Lung (tissue), 12 donors: ENCODE results near the gene TCF25. TPM values are rescaled to one million over a fixed set of nuclear protein-coding genes. Genes with fewer than 3 reads are reported as not detected.

ENCODE experiments used
- ATAC-seq: fragments of 200-7000 bp; cut with Tn5 transposase; one replicate; pipeline ENCODE4 v1.9.1; 2020; ENCODE audit warnings: moderate number of reproducible peaks; ENCODE audit not compliant: insufficient read depth, low FRiP score
- DNase-seq, 3 donors: peaks; one replicate each; pipeline ENCODE4 v3.0.0-alpha.2; 2013 to 2017
- H3K27ac ChIP-seq, 2 donors: one replicate each; pipeline ENCODE4 v1.5.1; 2013; ENCODE audit warnings: mild to moderate bottlenecking in 2 of 2, moderate library complexity in 2 of 2, control low read depth in 1 of 2, inconsistent platforms in 1 of 2, low read depth in 1 of 2, low read length in 1 of 2
- H3K27me3 ChIP-seq, 3 donors: one replicate each; pipeline ENCODE4 v1.5.1; 2013; ENCODE audit warnings: low read length in 2 of 3; ENCODE audit not compliant: control insufficient read depth in 3 of 3, insufficient read depth in 3 of 3
- H3K36me3 ChIP-seq, 4 donors: one replicate each; pipeline ENCODE4 v1.5.1; 2013; ENCODE audit warnings: low read length in 4 of 4, mild to moderate bottlenecking in 1 of 4, moderate library complexity in 1 of 4; ENCODE audit not compliant: control insufficient read depth in 4 of 4, insufficient read depth in 4 of 4
- H3K4me1 ChIP-seq, 5 donors: one replicate each; pipeline ENCODE4 v1.5.1; 2013; ENCODE audit warnings: low read length in 5 of 5, mild to moderate bottlenecking in 2 of 5, moderate library complexity in 1 of 5; ENCODE audit not compliant: control insufficient read depth in 5 of 5, insufficient read depth in 5 of 5
- H3K4me3 ChIP-seq: one replicate; pipeline ENCODE4 v1.5.1; 2013; ENCODE audit warnings: mild to moderate bottlenecking, control low read depth, moderate library complexity
- H3K9ac ChIP-seq, 2 donors: one replicate each; pipeline ENCODE4 v1.5.1; 2013; ENCODE audit warnings: low read length in 2 of 2, control low read depth in 1 of 2; ENCODE audit not compliant: insufficient read depth in 1 of 2
- H3K9me3 ChIP-seq, 4 donors: one replicate each; pipeline ENCODE4 v1.5.1; 2013; ENCODE audit warnings: low read length in 3 of 4, mild to moderate bottlenecking in 1 of 4, moderate library complexity in 1 of 4; ENCODE audit not compliant: control insufficient read depth in 4 of 4, insufficient read depth in 3 of 4
- WGBS, 2 donors: extraction: QIAGEN DNeasy Blood & Tissue Kit; methylation state at CpG; one replicate each; pipeline ENCODE4 v1.1.7; 2013; 5-methylcytosine and 5-hydroxymethylcytosine counted together
- polyA plus RNA-seq, 2 donors: library from polyadenylated mRNA; stranded (reverse); fragments of 200-250 nt; gene quantifications; one replicate each; pipeline ENCODE4 v1.2.1, GENCODE V29; 2013
- total RNA-seq, 2 donors: library from RNA; depleted of rRNA in 1 of 2; stranded (reverse); fragments of >200 nt in 1 of 2; gene quantifications; one replicate each; pipeline ENCODE4 v1.2.1, GENCODE V29; 2014 to 2021
- TF ChIP-seq, protein P1 (sequence below): IDR thresholded peaks from 2 replicates; pipeline ENCODE4 v1.5.1; 2012; ENCODE audit warnings: mild to moderate bottlenecking; ENCODE audit errors: control extremely low read depth, extremely low read depth
- donor health status: control.
- donor health status: control.
- donor health status: Bipolar disorder and iron deficiency.
- donor health status: healthy.
- donor health status: DM: yes; HTN: yes; CAD: no.

TCF25 gene
- total and polyA plus RNA-seq, 4 donors = 106 to 212 (median 129) TPM

DNA sequence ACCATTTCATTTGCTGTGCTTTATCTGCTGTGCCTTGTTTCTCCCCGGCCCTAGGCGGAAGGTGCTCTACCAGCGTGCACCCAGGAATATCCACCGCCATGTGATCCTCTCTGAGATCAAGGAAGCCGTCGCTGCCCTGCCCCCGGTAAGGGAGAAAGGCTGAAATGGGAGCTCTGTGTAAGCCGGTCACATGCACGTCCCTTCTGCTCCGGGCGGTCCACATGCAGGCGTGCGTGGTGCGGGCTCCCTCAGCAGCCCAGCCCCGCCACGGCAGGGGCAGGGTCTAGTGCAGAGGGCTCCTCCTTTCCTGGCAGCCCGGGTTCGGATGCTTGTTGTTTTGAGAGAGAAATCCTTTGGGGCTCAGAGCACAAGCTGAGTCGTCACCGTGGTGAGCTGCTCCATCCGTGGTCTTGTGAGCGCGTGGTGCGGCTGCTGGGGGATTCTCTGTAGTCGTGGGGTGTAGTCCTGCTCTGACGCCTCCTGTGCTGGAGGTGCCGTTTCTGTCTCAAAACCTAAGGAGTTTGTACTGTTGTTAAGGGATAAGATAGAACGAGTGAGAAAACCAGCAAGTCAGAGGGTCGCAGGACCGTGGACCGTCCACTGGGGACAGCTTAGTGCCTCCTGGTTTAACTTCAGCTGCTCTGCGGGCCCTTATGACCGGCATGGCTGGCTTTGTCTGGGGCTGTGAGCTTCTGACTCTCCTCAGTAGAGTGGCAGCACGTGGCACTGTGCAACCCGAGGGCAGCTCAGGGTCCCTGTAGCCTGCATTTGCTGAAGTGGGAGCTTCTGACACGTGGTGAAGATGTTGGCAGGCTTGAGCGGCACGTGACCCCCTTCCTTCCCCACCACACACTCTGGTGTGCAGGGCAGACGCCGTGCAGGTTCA is 33.0 kb downstream of the TCF25 start:
- TF ChIP-seq, protein P1, sequence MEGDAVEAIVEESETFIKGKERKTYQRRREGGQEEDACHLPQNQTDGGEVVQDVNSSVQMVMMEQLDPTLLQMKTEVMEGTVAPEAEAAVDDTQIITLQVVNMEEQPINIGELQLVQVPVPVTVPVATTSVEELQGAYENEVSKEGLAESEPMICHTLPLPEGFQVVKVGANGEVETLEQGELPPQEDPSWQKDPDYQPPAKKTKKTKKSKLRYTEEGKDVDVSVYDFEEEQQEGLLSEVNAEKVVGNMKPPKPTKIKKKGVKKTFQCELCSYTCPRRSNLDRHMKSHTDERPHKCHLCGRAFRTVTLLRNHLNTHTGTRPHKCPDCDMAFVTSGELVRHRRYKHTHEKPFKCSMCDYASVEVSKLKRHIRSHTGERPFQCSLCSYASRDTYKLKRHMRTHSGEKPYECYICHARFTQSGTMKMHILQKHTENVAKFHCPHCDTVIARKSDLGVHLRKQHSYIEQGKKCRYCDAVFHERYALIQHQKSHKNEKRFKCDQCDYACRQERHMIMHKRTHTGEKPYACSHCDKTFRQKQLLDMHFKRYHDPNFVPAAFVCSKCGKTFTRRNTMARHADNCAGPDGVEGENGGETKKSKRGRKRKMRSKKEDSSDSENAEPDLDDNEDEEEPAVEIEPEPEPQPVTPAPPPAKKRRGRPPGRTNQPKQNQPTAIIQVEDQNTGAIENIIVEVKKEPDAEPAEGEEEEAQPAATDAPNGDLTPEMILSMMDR = no peak
- Histone ChIP-seq H3K27ac (no peak overlapping the region), H3K9me3 (no peaks in the 10 kb centered on the region), H3K4me1 (no peaks in the 10 kb centered on the region), H3K27me3 (no peaks in the 10 kb centered on the region), H3K9ac (no peak overlapping the region), H3K4me3 (no peak overlapping the region), H3K36me3 (peaks cover 12 to 73% (median 27%) of the 10 kb centered on the region in 4 donors)
- ATAC-seq (no peak), DNase-seq (no peak)
- WGBS, 2 donors = 97% methylated on average over 40 of the region's 40 CpGs

DNA sequence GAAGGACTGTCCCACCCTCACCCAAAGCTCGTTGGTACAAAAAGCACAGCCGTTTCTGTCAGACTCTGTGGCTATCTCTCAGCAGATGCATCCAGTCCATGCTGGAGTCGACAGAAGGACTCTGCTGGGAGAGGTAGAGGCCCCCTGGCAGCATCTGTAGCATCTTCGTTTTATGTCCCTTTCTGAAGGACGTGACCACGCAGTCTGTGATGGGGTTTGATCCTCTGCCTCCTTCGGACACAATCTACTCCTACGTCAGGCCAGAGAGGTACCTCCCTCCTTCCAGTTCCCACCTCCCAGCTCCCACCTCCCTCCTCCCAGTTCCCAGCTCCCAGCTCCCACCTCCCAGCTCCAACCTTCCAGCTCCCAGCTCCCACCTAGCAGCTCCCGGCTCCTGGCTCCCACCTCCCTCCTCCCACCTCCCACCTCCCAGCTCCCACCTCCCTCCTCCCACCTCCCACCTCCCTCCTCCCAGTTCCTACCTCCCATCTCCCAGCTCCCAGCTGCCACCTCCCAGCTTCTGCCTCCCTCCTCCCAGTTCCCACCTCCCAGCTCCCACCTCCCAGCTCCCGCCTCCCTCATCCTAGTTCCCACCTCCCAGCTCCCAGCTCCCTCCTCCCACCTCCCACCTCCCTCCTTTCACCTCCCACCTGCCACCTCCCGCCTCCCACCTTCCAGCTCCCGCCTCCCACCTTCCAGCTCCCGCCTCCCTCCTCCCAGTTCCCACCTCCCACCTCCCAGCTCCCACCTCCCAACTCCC is 33.8 kb downstream of the TCF25 start:
- 97 to 98% methylated on average over 13 of the region's 13 CpGs for WGBS, 2 donors
- DNase-seq (no peak), ATAC-seq (no peak)
- H3K4me1 ChIP-seq = no peaks in the 10 kb centered on the region
- H3K9me3 ChIP-seq = no peaks in the 10 kb centered on the region
- H3K27me3 ChIP-seq = no peaks in the 10 kb centered on the region
- H3K4me3 ChIP-seq = no peak overlapping the region
- no peak overlapping the region for H3K9ac ChIP-seq
- TF ChIP-seq, protein P1 = no peak
- H3K36me3 ChIP-seq = peaks cover 12 to 78% (median 27%) of the 10 kb centered on the region in 4 donors
- no peak overlapping the region for H3K27ac ChIP-seq

DNA sequence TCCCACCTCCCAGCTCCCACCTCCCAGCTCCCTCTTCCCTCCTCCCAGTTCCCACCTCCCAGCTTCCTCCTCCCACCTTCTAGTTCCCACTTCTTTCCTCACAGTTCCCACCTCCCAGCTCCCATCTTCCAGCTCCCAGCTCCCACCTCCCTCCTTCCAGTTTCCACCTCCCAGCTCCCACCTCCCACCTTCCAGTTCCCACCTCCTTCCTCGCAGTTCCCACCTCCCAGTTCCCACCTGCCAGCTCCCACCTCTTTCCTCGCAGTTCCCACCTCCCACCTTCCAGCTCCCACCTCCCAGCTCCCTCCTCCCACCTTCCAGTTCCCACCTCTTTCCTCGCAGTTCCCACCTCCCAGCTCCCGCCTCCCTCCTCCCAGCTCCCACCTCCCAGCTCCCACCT is 34.8 kb downstream of the TCF25 start:
- Histone ChIP-seq H3K4me1 (no peaks in the 10 kb centered on the region), H3K9ac (no peak overlapping the region), H3K27me3 (no peaks in the 10 kb centered on the region), H3K4me3 (no peak overlapping the region), H3K36me3 (peaks cover 12 to 78% (median 28%) of the 10 kb centered on the region in 4 donors), H3K27ac (no peak overlapping the region), H3K9me3 (no peaks in the 10 kb centered on the region)
- no peak for DNase-seq
- no peak for ATAC-seq
- TF ChIP-seq, protein P1 = no peak
- 93 to 95% methylated on average over 4 of the region's 4 CpGs for WGBS, 2 donors
